Uterus (tissue), 4 donors: Measurements from ENCODE around the gene TNIP1. TPM values are rescaled to one million over a fixed set of nuclear protein-coding genes. Genes with fewer than 3 reads are reported as not detected.

ENCODE experiments used
- DNase-seq, 2 donors: peaks; one replicate each; pipeline ENCODE4 v3.0.0-alpha.2; 2019 to 2020
- H3K27ac ChIP-seq, 2 donors: fragments of 200-600 bp; sonication (generic); 1 replicate in 1 of 2; 2 replicates in 1 of 2; pipeline ENCODE4 v1.5.1; 2016 to 2018
- H3K27me3 ChIP-seq, 2 donors: fragments of 200-600 bp; sonication (generic); one replicate each; pipeline ENCODE4 v1.5.1; 2018 to 2019; ENCODE audit warnings: control low read depth in 1 of 2
- H3K36me3 ChIP-seq, 2 donors: fragments of 200-600 bp; sonication (generic); one replicate each; pipeline ENCODE4 v1.5.1; 2019; ENCODE audit warnings: control low read depth in 1 of 2
- H3K4me1 ChIP-seq, 2 donors: fragments of 200-600 bp; sonication (generic); one replicate each; pipeline ENCODE4 v1.5.1; 2018 to 2019; ENCODE audit warnings: control low read depth in 1 of 2
- H3K4me3 ChIP-seq, 2 donors: fragments of 200-600 bp; sonication (generic); 1 replicate in 1 of 2; 2 replicates in 1 of 2; pipeline ENCODE4 v1.5.1; 2018 to 2019; ENCODE audit warnings: mild to moderate bottlenecking in 1 of 2
- H3K9me3 ChIP-seq, 2 donors: fragments of 200-600 bp; sonication (generic); one replicate each; pipeline ENCODE4 v1.5.1; 2019; ENCODE audit warnings: control low read depth in 1 of 2
- CTCF ChIP-seq, 4 experiments: fragments of 200-600 bp in 2 of 4; fragments of 450-650 bp in 2 of 4; sonication (generic) in 2 of 4; IDR thresholded peaks; one replicate each; pipeline ENCODE4 v1.5.1; 2016 to 2019; ENCODE audit warnings: antibody characterized with exemption in 4 of 4, mild to moderate bottlenecking in 2 of 4, moderate library complexity in 1 of 4
- POLR2A ChIP-seq, 2 donors: fragments of 450-650 bp; IDR thresholded peaks; one replicate each; pipeline ENCODE4 v1.6.1; 2016; ENCODE audit warnings: antibody characterized with exemption in 2 of 2, mild to moderate bottlenecking in 1 of 2, moderate library complexity in 1 of 2
- intact Hi-C: fragments of 100-400 bp; cut with DNase I; formaldehyde crosslinking; loops from one replicate; pipeline ENCODE4 v1.15.1; 2023; ENCODE audit warnings: low total_unique reads
- total RNA-seq, 4 donors: library from RNA; depleted of rRNA in 3 of 4; stranded (reverse); fragments of >200 nt in 3 of 4; gene quantifications; one replicate each; pipeline versions ENCODE4 v1.1.0 to v1.2.4, GENCODE V29; 2014 to 2023
- donor health status: DM: yes; HTN: yes; CAD: no.

TNIP1 gene
- total RNA-seq, 4 donors from 2014 or later: 35.6 to 70.8 (median 50.7) TPM

- no peaks in the 10 kb centered on the region for H3K36me3 ChIP-seq
- H3K4me1 ChIP-seq: no peaks in the 10 kb centered on the region
- H3K27ac ChIP-seq: peak overlapping the region in 1 of 2 donors; percentile 78
- H3K4me3 ChIP-seq: no peak overlapping the region
- no peaks in the 10 kb centered on the region for H3K9me3 ChIP-seq
- intact Hi-C loops: no loop called here
- no peaks in the 10 kb centered on the region for H3K27me3 ChIP-seq
- no peak for DNase-seq
- TF ChIP-seq POLR2A (IDR thresholded peaks at IDR 0.05) (no peak), CTCF (IDR thresholded peaks at IDR 0.05) (no peak)
Observed at GRCh38 chr5:151106043-151106442, 25.2 kb upstream of the TNIP1 start.

DNA sequence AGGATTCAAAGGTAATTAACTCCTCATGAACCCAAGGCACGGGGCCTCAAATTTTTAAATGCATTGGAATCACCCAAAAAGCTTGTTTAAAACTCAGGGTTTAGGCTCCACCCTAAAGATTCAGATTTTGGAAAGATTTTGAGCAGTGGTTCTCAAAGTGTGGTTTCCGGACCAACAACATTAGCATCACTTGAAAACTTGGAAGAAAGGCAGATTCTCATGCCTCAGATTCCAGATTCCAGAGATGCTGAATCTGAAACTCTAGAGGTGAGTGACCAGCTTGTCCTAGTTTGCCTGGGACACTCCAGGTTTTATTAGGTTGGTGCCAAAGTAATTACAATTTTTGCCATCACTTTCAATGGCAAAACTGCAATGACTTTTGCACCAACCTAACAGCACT, 24.7 kb upstream of the TNIP1 start:
- H3K9me3 ChIP-seq: no peaks in the 10 kb centered on the region
- no peaks in the 10 kb centered on the region for H3K4me1 ChIP-seq
- H3K36me3 ChIP-seq: no peaks in the 10 kb centered on the region
- intact Hi-C loops: no loop called here
- DNase-seq: no peak
- peak overlapping the region; percentile 69 to 78 for H3K27ac ChIP-seq
- TF ChIP-seq POLR2A (IDR thresholded peaks at IDR 0.05) (no peak), CTCF (IDR thresholded peaks at IDR 0.05) (no peak)
- no peaks in the 10 kb centered on the region for H3K27me3 ChIP-seq
- no peak overlapping the region for H3K4me3 ChIP-seq

DNA sequence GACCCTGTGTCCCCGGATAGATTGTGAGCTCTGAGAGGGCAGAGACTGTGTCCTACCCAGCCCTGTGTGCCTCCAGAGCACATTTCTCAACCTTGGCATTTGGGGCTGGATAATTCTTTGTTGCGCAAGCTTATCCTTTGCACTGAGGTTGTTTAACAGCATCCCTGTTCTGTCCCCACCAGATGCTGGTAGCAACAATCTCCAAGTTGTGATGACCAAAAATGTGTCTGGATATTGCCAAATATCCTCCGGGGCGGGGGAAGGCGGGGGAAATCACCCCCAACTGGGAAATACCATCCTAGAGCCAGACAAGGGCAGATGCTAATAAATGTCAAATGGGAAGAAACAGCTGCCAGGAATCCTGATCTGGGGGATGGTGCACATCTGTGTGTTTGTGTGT, 24.0 kb upstream of the TNIP1 start:
- H3K27me3 ChIP-seq: no peaks in the 10 kb centered on the region
- H3K27ac ChIP-seq: peak overlapping the region; percentile 69 to 78
- intact Hi-C loops: no loop called here
- TF ChIP-seq CTCF (IDR thresholded peaks at IDR 0.05) (no peak), POLR2A (IDR thresholded peaks at IDR 0.05) (no peak)
- no peaks in the 10 kb centered on the region for H3K4me1 ChIP-seq
- peak; percentile 85 to 89 for DNase-seq
- H3K36me3 ChIP-seq: no peaks in the 10 kb centered on the region
- H3K4me3 ChIP-seq: no peak overlapping the region
- H3K9me3 ChIP-seq: no peaks in the 10 kb centered on the region

DNA sequence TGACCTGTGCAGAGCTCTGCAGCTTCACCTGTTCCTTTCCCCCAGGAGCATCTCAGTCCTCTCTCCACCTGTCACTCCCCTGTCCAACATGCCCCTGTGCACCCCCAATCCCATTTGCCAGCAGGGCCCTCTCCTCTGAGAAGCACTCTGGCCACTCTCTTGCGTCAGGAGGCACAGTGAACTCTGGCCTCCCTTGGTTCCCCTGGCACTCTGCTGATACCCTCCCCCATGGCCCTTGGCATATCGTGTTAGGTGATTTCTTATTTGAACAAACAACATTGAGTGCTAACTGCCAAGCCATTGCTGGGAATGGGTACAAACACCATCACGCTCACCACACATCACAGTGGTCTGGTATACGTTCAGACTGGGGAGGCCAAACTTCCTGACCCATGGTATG, 20.9 kb upstream of the TNIP1 start:
- Histone ChIP-seq H3K27ac (peak overlapping the region in 1 of 2 donors; percentile 38), H3K9me3 (no peaks in the 10 kb centered on the region), H3K4me3 (no peak overlapping the region), H3K36me3 (no peaks in the 10 kb centered on the region), H3K4me1 (no peaks in the 10 kb centered on the region), H3K27me3 (no peaks in the 10 kb centered on the region)
- TF ChIP-seq CTCF (IDR thresholded peaks at IDR 0.05): no peak
- TF ChIP-seq POLR2A (IDR thresholded peaks at IDR 0.05): no peak
- no peak for DNase-seq
- intact Hi-C loops: no loop called here

DNA sequence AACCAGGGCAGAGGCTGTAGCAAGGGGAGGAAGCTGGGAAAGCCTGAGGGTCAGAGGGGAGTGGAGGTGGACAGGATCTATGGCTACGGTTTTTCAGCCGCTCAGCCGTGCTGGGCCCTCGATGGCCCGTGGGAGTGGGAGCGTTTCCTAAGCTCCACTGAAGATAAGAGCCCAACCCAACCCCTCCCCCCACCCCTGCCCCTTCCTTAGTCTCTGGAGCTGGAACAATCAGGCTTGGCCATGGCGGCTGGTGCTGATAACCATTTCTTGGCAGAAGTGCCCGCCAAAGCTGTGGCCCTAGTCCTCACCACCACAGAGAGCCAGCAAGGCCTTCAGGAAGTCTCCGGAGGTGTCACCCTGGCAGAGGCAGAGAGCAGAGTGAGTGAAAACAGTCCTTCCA, 20.3 kb upstream of the TNIP1 start:
- intact Hi-C loops: no loop called here
- Histone ChIP-seq H3K9me3 (no peaks in the 10 kb centered on the region), H3K27ac (peak overlapping the region in 1 of 2 donors; percentile 38), H3K4me1 (peaks cover 0 to under 1% of the 10 kb centered on the region in 2 donors), H3K4me3 (no peak overlapping the region), H3K27me3 (no peaks in the 10 kb centered on the region), H3K36me3 (no peaks in the 10 kb centered on the region)
- TF ChIP-seq POLR2A (IDR thresholded peaks at IDR 0.05): no peak
- no peak for TF ChIP-seq CTCF (IDR thresholded peaks at IDR 0.05)
- no peak for DNase-seq
